Stimulated activated CD8-positive, alpha-beta memory T cell treated with anti-CD3 and anti-CD28 coated beads, Interleukin-4, amount 100 ng/mL, for 48 hours (primary cell): Measurements from ENCODE around the gene CREM.
A peak's percentile ranks its signal among the peaks of the same experiment; 100 is the strongest.
"Not testable (repeated sequence)": the region's sequence is repeated elsewhere in the genome, so short reads cannot be mapped to it uniquely, and the experiment has no call there.

Source experiments
- DNase-seq: peaks from one replicate; pipeline ENCODE4 v3.0.0-alpha.2; 2020

The CREM gene

GRCh38 chr10:35195361-35196306 is 69.0 kb downstream of the CREM start:
- DNase-seq, result peak; percentile 78

GRCh38 chr10:35200487-35200886 is 73.8 kb downstream of the CREM start:
- no peak for DNase-seq

GRCh38 chr10:35201234-35201633 is 74.6 kb downstream of the CREM start:
- DNase-seq, result no peak

- DNase-seq, result no peak
These were observed 75.4 kb downstream of the CREM start for GRCh38 chr10:35202050-35202449.

DNA sequence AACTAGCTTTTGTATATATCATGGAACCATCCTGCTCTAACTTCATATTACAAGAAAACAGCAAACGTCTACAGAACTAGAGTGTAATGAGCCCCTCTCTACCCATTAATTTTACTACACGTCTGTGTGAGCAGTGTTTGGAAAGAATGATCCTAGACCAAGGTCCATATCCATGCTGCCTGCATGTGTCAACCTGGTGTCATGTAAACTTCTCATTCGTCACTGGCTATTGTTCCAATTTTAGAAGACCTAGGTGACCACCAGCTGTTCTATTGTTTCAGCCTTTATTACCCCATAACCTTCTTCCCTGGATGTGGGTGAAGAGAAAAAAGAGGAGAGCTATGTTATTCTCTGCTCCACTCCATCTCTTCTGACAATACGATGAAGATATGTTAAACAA is 77.1 kb downstream of the CREM start:
- DNase-seq, result no peak

DNA sequence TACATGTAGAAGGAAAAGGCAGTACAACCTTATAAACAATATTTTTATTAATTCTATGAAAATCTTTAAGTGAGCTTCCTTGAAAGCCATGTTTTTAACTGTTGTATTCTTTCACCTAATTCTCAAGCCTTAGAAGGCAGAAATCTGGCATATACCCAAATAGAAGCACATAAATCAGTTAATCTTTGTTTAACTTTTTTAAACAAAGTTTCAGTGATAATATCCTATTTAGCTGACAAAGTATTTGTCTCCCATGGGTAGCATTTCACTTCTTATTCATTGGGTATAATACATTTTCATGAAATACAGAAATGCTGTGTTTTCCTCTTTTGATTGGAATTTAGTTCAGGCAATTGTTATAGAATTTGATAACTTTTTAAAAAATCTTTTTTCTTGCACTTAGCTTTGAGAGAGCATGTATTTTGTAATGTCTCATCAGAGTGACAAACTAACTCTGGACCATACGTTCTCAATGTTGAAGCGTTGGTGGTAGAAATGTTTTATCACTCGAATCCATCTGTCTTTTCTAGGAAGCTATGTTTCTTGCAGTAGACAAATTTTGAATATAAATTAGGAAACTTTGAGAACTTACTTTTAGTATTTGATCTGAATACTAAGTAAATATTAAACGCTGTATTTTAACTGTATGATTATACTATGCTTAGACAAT is 78.1 kb downstream of the CREM start:
- DNase-seq, result no peak

GRCh38 chr10:35206274-35206673 is 79.6 kb downstream of the CREM start:
- no peak for DNase-seq

GRCh38 chr10:35208536-35208935 is 81.9 kb downstream of the CREM start:
- peak; percentile 43 for DNase-seq

GRCh38 chr10:35208949-35209613 is 82.4 kb downstream of the CREM start:
- no peak for DNase-seq

DNA sequence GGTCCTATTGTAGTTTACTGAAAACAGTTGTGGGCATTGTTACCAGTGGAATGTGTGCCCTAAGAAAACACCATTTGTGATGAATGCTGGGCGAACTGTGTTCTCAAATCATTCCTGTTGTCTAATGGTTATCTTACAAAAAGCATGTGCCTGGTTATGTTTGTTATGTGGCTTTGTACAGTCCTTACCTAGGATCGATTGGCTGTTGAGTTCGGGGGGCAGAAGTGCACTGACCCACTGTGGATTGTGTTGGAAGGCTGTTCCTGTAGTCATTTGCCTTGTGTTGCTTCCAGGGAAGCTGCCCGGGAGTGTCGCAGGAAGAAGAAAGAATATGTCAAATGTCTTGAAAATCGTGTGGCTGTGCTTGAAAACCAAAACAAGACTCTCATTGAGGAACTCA is 84.3 kb downstream of the CREM start:
- no peak for DNase-seq

- DNase-seq, result no peak
These were observed 84.7 kb downstream of the CREM start for GRCh38 chr10:35211390-35211789.

GRCh38 chr10:35212856-35213255 is 86.2 kb downstream of the CREM start:
- no peak for DNase-seq

- DNase-seq, result no peak
These were observed 87.1 kb downstream of the CREM start for GRCh38 chr10:35213699-35214098.

- DNase-seq, result no peak
These were observed 88.0 kb downstream of the CREM start for GRCh38 chr10:35214607-35215020.

GRCh38 chr10:35215107-35215506 is 88.5 kb downstream of the CREM start:
- DNase-seq, result no peak

DNA sequence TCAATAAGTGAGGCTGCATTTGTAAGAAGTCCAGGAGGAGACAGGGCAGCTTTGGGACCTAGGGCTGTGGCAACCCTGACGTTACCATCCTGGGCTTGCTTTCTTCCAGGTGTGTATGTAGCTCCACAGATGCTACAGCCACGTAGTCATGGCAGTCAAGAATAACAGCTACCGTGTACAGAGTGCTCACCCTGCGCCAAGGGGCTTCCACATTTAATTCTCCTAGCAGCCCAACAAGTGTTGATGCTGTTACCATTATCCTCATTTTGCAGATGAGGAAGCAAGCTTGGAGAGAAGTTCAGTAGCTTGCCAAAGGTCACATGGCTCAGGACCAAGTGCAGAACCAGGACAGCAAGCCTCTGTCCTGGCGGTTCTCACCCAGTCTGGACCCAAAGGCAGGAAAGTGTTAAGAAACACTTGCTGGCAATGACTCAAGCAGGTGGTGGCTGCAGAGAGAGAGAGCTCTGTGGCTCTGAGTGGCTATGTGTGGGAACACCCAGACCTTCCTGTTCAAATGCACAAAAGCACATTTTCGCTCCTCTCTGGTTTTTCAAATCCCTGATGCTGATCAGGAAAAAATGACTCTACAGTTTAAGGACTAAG is 89.8 kb downstream of the CREM start:
- peak; percentile 57 for DNase-seq

DNA sequence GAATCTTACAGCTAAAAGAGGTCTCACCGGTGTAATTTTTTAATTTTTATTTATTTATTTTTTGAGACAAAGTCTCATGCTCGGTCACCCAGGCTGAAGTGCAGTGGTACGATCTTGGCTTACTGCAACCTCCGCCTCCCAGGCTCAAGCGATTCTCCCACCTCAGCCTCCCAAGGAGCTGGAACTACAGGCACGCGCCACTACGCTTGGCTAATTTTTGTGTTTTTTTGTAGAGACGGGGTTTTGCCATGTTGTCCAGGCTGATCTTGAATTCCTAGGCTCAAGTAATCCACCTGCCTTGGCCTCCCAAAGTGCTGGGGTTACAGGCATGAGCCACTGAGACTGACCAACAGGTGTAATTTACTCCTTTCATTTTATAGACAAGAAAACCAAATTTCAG is 90.3 kb downstream of the CREM start:
- not testable (repeated sequence) for DNase-seq

DNA sequence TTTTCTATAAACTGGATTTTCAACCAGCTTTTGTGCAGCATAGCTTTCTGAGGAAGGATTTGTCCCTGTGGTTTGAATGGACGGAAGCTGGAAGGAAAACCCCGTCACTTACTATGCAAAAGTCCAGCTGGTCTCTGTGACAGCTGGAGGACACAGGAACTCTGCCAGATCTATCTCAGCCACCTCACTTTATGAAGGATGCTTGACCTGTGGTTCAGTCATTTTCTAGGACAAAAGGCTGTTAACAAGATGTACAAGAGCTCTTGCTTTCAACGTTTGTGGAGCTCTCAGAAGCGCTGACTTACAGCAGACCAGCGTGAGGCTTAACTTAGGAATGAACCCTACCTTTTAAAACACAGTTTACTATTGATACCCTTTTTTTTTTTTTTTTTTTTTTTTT is 90.8 kb downstream of the CREM start:
- DNase-seq, result no peak

- peak; percentile 92 for DNase-seq
These were observed 91.8 kb downstream of the CREM start for GRCh38 chr10:35218339-35218955.

DNA sequence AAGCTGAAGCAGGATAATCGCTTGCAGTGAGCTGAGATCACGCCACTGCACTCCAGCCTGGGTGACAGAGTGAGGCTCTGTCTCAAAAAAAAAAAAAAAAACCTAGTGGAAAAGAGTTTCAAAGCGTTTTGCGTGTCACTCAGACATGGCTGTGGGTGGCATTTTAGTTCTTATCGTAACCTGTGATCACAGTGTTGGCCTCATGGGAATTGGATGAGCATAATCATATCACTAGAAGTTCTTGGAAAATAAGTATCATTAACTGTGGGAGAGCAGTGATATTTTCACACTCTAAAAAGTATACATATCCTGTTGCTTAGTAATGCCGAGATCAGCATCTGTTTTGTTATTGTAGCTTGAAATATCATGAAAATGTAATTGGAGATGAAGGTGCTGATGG is 92.6 kb downstream of the CREM start:
- no peak for DNase-seq

DNA sequence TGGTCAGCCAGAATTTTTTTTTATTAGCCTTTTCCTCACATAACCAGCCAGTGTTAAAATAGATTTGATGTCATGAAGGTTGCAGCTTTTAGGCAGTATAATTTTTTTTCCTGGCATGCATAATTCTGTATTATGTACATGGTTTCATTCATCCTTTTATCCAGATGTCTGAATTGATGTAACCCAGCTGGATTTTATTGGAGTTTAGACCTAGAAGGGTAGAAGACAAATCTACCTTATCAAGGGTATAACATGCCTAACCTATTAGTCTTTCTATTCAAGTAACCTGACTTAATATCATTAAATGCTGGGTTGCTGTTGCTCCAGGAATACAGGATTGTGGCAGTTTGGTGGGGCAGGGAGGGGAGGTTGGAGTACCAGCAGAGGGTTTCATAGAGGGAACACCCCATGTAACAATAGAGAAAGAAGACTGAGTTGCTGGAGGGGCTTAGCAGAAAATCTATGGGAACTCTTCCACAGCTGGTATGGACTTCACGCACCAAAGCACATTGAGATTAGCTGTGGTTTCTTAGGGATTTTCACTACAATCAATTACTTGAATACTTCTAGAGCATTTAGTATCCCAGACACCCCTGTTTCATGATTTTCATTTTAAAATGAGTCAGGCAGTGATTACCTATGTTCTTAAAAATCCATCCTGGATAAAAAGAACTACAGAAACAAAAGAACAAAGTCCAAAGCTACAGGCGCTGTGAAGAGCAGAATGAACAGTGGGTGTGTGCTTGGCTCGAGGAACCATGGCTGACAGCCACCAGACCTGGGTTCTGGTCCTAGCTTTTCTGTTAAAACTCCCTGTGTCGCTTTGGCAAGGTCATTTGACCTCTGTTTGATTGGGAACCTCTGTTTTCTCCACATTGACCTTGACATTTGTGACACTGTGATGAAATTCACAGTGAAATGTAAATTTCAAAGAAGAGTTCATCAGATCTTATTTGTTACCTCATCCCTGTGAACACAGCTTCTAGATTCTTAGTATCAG is 93.5 kb downstream of the CREM start:
- no peak for DNase-seq
